Body of pancreas (tissue), 4 donors: ENCODE data around the gene ADAMTSL4. TPM values are rescaled to one million over a fixed set of nuclear protein-coding genes. Genes with fewer than 3 reads are reported as not detected.

Experiments used
- ATAC-seq: fragments of 150-250 bp; one replicate; pipeline ENCODE4 v1.9.1; 2016
- DNase-seq, 4 donors: peaks; one replicate each; pipeline ENCODE4 v3.0.0-alpha.2; 2019
- H3K27ac ChIP-seq, 4 donors: fragments of 200-600 bp; sonication (generic); 1 replicate in 3 of 4; 2 replicates in 1 of 4; pipeline versions ENCODE4 v1.5.1 to v1.6.1; 2016 to 2019; ENCODE audit warnings: mild to moderate bottlenecking in 1 of 4, mixed read lengths in 1 of 4, moderate library complexity in 1 of 4
- H3K27me3 ChIP-seq, 2 donors: fragments of 200-600 bp; sonication (generic); one replicate each; pipeline ENCODE4 v1.6.0; 2016; ENCODE audit warnings: mild to moderate bottlenecking in 1 of 2
- H3K36me3 ChIP-seq, 2 donors: fragments of 200-600 bp; sonication (generic); replicated peaks in 1 of 2; 2 replicates each; pipeline ENCODE4 v1.5.1; 2016; ENCODE audit warnings: low read depth in 2 of 2; ENCODE audit not compliant: insufficient read depth in 1 of 2
- H3K4me1 ChIP-seq: fragments of 200-600 bp; sonication (generic); one replicate; pipeline ENCODE4 v1.6.0; 2016
- H3K4me3 ChIP-seq, 2 donors: fragments of 200-600 bp; sonication (generic); 1 replicate in 1 of 2; 2 replicates in 1 of 2; pipeline ENCODE4 v1.5.1; 2016 to 2019
- H3K9me3 ChIP-seq, 3 donors: fragments of 200-600 bp; sonication (generic); 1 replicate in 2 of 3; 2 replicates in 1 of 3; pipeline ENCODE4 v1.5.1; 2016
- CTCF ChIP-seq, 7 experiments: fragments of 450-650 bp in 4 of 7; fragments of 200-600 bp in 3 of 7; sonication (generic) in 3 of 7; IDR thresholded peaks; one replicate each; pipeline ENCODE4 v1.5.1; 2016 to 2019; ENCODE audit warnings: antibody characterized with exemption in 7 of 7
- POLR2A ChIP-seq, 3 donors: fragments of 450-650 bp; IDR thresholded peaks; one replicate each; pipeline ENCODE4 v1.6.1; 2016; ENCODE audit warnings: antibody characterized with exemption in 3 of 3, mild to moderate bottlenecking in 2 of 3
- WGBS, 2 donors: methylation state at CpG; one replicate each; pipeline ENCODE4 v1.1.5; 2017; 5-methylcytosine and 5-hydroxymethylcytosine counted together
- intact Hi-C: fragments of 100-400 bp; cut with DNase I; formaldehyde crosslinking; loops from one replicate; pipeline ENCODE4 v1.15.1; 2023
- total RNA-seq, 2 donors: library from RNA; depleted of rRNA; stranded (reverse); fragments of >200 nt; gene quantifications; one replicate each; pipeline ENCODE4 v1.1.0, GENCODE V29; 2016

Gene ADAMTSL4
- total RNA-seq, 2 donors from 2014 or later: 4.7 to 7.6 TPM

DNA sequence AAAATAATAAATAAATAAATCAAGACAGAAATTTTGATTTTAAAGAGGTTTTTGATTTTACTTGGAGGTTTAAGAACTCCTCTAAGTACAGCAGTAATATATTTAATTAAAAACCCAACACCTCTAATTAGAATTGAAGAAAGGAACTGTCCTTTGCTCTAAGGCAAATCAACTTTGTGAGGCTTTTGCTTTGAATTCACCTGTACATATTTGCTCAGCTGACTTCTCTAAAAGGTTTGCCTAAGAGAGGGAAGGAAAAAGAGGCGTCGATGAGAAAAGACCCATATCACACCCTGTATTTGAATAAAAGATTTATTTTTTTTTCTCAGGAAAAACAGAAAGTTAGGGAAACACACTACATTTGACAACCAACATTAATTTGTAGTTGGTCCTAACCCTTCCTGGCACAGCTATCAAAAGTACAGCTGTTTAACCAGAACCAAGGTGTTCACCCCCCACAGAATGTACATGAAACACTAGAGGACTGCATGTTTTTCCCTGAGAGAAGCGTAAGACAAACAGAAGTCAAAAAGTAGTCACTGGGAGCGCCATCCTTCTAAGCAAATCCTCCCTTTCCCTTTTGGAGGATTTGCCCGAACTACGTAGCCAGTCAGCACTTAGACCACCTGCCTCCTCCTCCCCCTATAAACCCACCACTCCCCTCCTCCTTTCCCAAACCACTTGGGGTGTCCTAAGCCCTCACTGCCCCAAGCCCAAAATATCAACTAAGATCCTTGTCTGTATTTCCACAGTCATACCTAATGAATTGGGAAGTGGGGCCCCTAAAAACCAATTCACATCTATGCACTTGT lies 25.3 kb downstream of the ADAMTSL4 start:
- TF ChIP-seq CTCF (IDR thresholded peaks at IDR 0.05) (no peak), POLR2A (IDR thresholded peaks at IDR 0.05) (peak; percentile 18 to 47 (median 29))
- WGBS, 2 donors: 9 to 19% methylated on average over 6 of the region's 6 CpGs
- intact Hi-C loops: no loop called here
- no peaks in the 10 kb centered on the region for H3K9me3 ChIP-seq
- ATAC-seq (no peak), DNase-seq (no peak)
- peaks cover 65% of the 10 kb centered on the region for H3K4me1 ChIP-seq
- peak overlapping the region in 1 of 2 donors; percentile 28 for H3K4me3 ChIP-seq
- peak overlapping the region; percentile 97 to 100 (median 98) for H3K27ac ChIP-seq
- peaks cover 8 to 14% of the 10 kb centered on the region in 2 donors for H3K36me3 ChIP-seq
- no peaks in the 10 kb centered on the region for H3K27me3 ChIP-seq

- H3K36me3 ChIP-seq: peaks cover 8 to 14% of the 10 kb centered on the region in 2 donors
- H3K27ac ChIP-seq: peak overlapping the region; percentile 97 to 100 (median 98)
- intact Hi-C loops: no loop called here
- TF ChIP-seq POLR2A (IDR thresholded peaks at IDR 0.05): no peak
- TF ChIP-seq CTCF (IDR thresholded peaks at IDR 0.05): no peak
- WGBS, 2 donors: 9 to 13% methylated on average over 4 of the region's 4 CpGs
- no peaks in the 10 kb centered on the region for H3K27me3 ChIP-seq
- H3K4me3 ChIP-seq: peak overlapping the region; percentile 25 to 28
- H3K4me1 ChIP-seq: peaks cover 62% of the 10 kb centered on the region
- no peaks in the 10 kb centered on the region for H3K9me3 ChIP-seq
- ATAC-seq (no peak), DNase-seq (no peak)
Measured at GRCh38 chr1:150575072-150575489, 25.9 kb downstream of the ADAMTSL4 start.

DNA sequence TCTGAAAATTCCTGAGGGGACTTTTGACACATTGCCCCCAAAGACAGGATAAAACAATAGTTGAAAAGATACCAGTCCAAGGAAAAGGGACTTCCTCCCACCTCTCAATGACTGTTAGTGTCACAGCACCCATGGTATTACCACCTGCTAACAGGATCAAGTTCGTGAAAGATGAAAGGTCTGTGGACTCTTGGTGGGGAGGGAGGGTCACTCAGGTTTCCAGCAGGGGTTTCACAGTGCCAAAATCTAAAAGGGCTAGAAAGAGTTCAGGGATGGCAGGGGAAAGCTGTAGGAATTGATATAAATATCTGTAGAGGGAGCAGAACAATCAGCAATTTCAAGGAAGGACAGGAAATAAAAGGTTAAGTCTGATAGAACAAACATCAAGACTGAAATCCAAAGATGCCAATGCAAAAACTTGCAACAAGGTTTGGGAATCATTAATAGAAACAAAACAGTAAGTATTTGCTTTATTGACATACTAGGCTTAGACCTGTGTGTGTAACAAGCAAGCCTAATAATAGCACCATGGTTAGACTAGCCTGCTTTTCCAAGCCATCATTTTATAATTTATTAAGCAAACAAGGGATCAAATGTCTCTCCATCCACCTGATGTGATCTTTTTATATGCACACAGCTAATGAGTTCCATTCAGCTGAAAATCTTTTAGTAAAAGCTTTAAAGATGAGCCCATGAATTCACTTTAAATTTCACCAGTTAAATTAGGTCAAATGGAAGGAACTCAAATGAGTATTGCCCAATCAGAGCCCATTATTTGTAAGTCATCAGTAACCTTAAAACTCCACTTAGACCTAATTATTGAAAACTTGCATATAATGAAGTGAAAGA lies 26.5 kb downstream of the ADAMTSL4 start:
- ATAC-seq (no peak), DNase-seq (no peak)
- Histone ChIP-seq H3K27ac (peak overlapping the region; percentile 97 to 100 (median 98)), H3K27me3 (no peaks in the 10 kb centered on the region), H3K4me3 (peak overlapping the region; percentile 25 to 28), H3K9me3 (no peaks in the 10 kb centered on the region), H3K36me3 (peaks cover 8 to 14% of the 10 kb centered on the region in 2 donors), H3K4me1 (peaks cover 61% of the 10 kb centered on the region)
- TF ChIP-seq CTCF (IDR thresholded peaks at IDR 0.05) (no peak), POLR2A (IDR thresholded peaks at IDR 0.05) (peak in 2 of 3 donors; percentile 15 to 47)
- intact Hi-C loops: no loop called here
- 0 to 17% methylated on average over 1 of the region's 1 CpG for WGBS, 2 donors

GRCh38 chr1:150576367-150576711 lies 27.1 kb downstream of the ADAMTSL4 start:
- Histone ChIP-seq H3K9me3 (no peaks in the 10 kb centered on the region), H3K27me3 (no peaks in the 10 kb centered on the region), H3K4me3 (peak overlapping the region; percentile 72 to 99), H3K27ac (peak overlapping the region; percentile 97 to 100 (median 98)), H3K36me3 (peaks cover 8 to 14% of the 10 kb centered on the region in 2 donors), H3K4me1 (peaks cover 55% of the 10 kb centered on the region)
- ATAC-seq (no peak), DNase-seq (no peak)
- no peak for TF ChIP-seq CTCF (IDR thresholded peaks at IDR 0.05)
- TF ChIP-seq POLR2A (IDR thresholded peaks at IDR 0.05): no peak
- WGBS, 2 donors: 2% methylated on average over 4 of the region's 4 CpGs
- intact Hi-C loops: no loop called here
